Kasumi-1 (cell line): ENCODE measurements around the gene FBXO30.
A peak's percentile ranks its signal among the peaks of the same experiment; 100 is the strongest.

Source experiments
- DNase-seq, 2 experiments: peaks; one replicate each; lab custom pipeline; 2025; lab: John Stamatoyannopoulos, UW

FBXO30 gene

DNA sequence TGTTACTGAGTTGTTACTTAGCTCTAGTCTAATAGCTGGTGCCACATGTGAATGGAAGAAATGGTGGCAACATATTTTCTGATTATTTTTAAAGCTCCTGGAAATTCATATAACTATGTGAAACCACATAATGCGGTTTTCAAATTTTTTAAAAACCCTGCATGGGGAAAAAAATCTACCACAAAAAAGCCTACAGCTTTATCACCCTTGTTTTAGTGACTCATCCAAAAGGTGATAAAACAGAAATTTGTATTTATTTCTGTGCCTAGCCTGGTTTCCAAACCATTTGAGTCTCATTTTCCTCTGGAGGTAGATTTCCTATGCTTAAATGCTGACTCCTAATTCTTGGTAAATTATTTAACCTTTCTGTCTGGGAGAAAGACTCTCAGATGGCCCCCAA, 5.4 kb upstream of the FBXO30 start:
- DNase-seq, result no peak

GRCh38 chr6:145818796-145819195, 4.2 kb upstream of the FBXO30 start:
- no peak for DNase-seq

- DNase-seq, result no peak
Observed at GRCh38 chr6:145816392-145816791, 1.8 kb upstream of the FBXO30 start.

- DNase-seq, result peak; percentile 7 to 34
Observed at GRCh38 chr6:145815309-145816274, 997 bp upstream of the FBXO30 start.

- peak in 1 of 2 experiments; percentile 67 for DNase-seq
Observed at GRCh38 chr6:145814035-145814500, 527 bp downstream of the FBXO30 start.

- peak; percentile 52 to 64 for DNase-seq
Observed at GRCh38 chr6:145813285-145814034, 1.1 kb downstream of the FBXO30 start.

DNA sequence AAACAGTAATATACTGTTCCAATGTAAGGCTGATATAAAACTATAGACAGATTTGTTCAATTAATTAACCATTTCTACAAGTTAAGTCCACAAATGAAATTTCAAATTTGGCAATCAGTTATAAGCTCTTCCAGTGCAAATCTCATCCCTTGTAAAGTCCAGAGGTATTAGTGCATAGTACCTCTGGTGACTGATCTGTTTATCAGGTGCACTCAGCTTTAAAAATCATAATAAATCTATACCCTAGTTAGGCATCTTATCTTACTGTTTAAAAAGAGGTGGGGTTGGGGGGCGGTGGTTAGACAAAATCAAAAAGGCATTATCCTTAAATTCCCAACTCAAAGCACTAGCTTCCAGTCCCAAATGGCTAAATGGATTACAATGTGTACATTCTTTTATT, 2.9 kb downstream of the FBXO30 start:
- no peak for DNase-seq

DNA sequence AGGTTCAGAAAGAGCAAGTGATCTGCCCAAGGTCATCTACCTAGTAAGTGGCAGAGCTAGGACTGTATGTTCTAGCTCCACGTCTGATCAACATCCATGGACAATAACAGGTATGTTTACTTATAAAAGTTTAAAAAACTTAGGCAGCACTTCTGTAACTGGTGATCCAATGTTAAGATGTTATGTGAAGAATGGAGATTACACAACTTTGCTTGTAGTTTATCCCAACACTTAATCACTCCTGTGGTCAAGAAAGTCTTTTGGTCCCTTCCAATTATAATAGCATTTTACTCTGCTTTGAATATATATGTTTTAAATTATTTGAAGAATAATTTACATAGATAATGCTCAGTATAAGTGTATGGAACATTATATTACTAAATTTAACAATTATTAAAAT, 4.8 kb downstream of the FBXO30 start:
- no peak for DNase-seq

DNA sequence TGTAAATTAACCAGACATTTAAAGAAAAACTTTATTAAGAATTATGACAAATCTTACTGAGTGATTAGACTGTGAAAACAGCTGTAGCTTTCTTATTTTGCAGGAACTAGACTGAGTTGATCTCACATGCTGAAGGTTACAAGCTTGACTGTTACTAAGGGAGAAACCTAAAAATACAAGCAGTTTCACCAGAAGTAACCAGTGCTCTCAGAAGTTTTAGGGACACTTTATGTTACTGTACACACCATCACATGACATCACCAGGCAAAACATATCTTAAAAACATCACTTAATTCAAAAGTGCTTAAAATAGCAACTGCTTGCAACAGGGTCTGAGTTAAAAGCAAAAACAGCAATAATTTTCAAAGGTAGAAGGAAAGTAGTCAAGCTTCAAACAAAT, 5.4 kb downstream of the FBXO30 start:
- DNase-seq, result no peak

- no peak for DNase-seq
Observed at GRCh38 chr6:145808239-145808638, 6.4 kb downstream of the FBXO30 start.

- DNase-seq, result no peak
Observed at GRCh38 chr6:145802141-145802540, 12.5 kb downstream of the FBXO30 start.

GRCh38 chr6:145801021-145801420, 13.6 kb downstream of the FBXO30 start:
- DNase-seq, result no peak

- no peak for DNase-seq
Observed at GRCh38 chr6:145798530-145798929, 16.1 kb downstream of the FBXO30 start.

DNA sequence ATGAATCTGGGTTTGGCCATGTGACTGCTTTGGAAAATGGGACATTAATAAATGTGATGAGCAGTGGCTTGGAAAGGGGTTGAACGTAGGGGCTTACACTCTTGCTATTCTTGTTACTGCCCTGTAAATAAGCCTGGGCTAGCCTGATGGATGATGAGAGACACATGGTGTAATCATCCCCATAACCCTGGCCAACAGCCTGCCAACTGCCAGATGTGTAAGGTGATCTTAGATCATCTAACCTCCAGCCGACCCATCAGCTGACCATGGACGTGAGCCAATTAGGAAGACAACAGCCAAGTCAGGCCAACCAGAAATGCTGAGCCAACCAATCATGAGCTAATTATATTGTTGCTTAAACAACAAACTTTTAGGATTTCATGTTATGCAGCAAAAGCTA, 25.2 kb downstream of the FBXO30 start:
- DNase-seq, result no peak

DNA sequence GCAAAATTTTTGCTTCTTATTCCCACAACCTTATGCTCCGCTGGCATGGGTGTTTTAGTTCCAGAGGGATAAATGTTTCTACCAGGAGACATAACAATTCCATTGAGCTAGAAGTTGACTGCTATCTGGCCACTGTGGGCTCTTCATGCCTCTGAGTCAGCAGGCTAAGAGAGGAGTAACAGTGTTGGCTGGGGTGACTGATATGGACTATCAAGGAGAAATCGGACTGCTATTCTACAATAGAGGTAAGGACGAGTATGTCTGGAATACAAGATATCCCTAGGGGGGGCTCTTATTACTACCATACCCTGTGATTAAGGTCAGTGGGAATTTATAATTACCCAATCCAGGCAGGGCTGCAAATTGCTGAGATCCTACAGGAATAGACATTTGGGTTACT, 26.9 kb downstream of the FBXO30 start:
- DNase-seq, result no peak

- DNase-seq, result no peak
Observed at GRCh38 chr6:145784683-145785082, 29.9 kb downstream of the FBXO30 start.

DNA sequence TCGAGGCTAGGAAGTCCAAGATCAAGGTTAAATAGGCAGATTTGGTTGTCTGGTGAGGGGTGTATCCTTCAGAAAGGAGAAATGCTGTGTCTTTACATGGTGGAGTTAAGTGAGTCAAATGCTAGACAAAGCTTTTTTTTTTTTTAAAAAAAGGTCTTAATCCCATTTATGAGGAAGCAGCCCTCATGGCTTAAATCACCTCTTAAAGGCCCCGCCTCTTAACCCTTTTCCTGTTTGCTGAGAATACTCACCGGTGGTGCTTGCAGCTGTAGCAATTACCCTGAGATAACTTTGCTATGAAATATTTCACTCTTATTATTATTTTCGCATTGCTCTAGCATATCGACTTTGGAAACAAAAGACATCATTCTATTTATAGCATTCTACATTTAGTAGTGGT, 30.8 kb downstream of the FBXO30 start:
- DNase-seq, result no peak

DNA sequence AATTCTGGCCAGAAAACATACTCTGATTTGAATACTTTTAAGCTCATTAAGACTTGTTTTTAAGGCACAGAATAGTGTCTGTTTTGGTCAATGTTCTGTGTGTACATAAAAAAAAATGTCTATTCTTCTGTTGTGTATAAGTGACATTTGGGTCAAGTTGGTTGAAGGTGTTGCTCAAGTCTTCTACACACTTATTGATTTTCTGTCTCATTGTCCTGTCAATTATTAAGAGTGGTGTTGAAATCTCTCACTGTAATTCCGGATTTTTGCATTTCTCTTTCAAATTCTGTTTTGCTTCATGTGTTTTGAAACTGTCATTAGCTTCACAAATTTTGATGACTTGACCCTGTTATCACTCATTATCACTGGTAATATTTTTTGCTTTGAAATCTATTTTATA, 41.7 kb downstream of the FBXO30 start:
- DNase-seq, result no peak

GRCh38 chr6:145765449-145765848, 49.1 kb downstream of the FBXO30 start:
- DNase-seq, result no peak

DNA sequence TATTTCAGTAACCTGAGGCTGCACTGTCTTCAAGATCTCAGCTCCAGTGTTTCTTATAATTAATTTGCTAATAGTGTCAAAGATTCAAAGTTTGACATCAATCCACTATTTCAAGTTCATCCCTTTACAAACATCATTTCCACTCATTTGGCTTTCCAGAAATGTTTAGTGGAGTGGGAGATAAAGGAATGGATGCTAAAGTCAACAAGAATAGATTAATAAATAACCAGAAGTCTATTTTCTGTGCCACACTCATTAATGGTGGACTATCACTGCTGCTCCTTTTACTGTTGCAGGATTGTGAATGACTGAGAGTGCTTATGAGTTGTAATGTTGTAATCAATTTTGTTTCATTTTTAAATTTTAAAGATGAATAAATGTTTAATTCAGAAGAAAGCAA, 50.9 kb downstream of the FBXO30 start:
- no peak for DNase-seq

GRCh38 chr6:145761584-145761983, 53.0 kb downstream of the FBXO30 start:
- DNase-seq, result no peak

GRCh38 chr6:145758113-145758512, 56.5 kb downstream of the FBXO30 start:
- DNase-seq, result no peak

DNA sequence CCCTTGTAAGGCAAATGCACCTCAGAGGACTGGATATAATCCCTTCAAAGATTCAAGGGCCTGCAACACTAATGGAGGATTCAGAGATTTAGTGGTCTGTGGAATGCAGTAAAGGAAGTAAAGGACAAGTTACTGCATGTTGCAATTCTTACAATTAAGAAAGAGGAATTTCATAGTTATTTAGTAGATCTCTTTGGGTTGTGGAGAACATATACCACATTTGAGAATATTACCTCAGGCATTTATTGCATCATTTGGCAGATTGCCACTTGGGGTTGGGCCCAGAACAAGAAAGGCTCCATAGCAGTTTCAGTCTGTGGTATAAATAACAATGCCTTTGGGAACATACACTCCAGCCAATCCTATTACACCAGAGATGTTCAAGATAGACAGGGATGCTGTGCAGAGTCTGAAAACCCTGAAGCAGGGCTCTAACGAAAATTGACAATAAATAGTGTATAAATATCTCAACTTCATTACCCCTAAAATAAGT, 58.4 kb downstream of the FBXO30 start:
- peak; percentile 40 to 41 for DNase-seq
